DND-41 (cell line): ENCODE measurements around the gene SCGB1A1.

Source experiments
- ATAC-seq: fragments of 200-7000 bp; cut with Tn5 transposase; 3 replicates; pipeline ENCODE4 v1.9.1; 2021; ENCODE audit warnings: low read depth; ENCODE audit not compliant: insufficient read depth
- DNase-seq: peaks from one replicate; pipeline ENCODE4 v3.0.0-alpha.2; 2020
- H2AFZ ChIP-seq: 2 replicates; pipeline ENCODE4 v1.6.0; 2012; ENCODE audit warnings: low read depth, low read length
- H3K27ac ChIP-seq: 2 replicates; pipeline ENCODE4 v1.5.1; 2012; ENCODE audit warnings: low read length, inconsistent platforms
- H3K27me3 ChIP-seq: fragments of 200-600 bp; sonication (generic); 2 replicates; pipeline ENCODE4 v1.6.0; 2012; ENCODE audit warnings: low read length, mild to moderate bottlenecking, inconsistent platforms; ENCODE audit not compliant: insufficient read depth, poor library complexity
- H3K36me3 ChIP-seq: 2 replicates; pipeline ENCODE4 v1.5.1; 2012; ENCODE audit warnings: low read length, inconsistent platforms; ENCODE audit not compliant: insufficient read depth
- H3K4me1 ChIP-seq: 2 replicates; pipeline ENCODE4 v1.5.1; 2012; ENCODE audit warnings: mild to moderate bottlenecking, low read length; ENCODE audit not compliant: insufficient read depth
- H3K4me2 ChIP-seq: 2 replicates; pipeline ENCODE4 v1.6.0; 2012; ENCODE audit warnings: mild to moderate bottlenecking, moderate library complexity, low read length, inconsistent platforms; ENCODE audit not compliant: insufficient read depth
- H3K4me3 ChIP-seq, 2 experiments: fragments of 200-600 bp in 1 of 2; shearing (Covaris generic) in 1 of 2; 2 replicates each; pipeline ENCODE4 v1.5.1; 2012 to 2016; ENCODE audit warnings: inconsistent platforms in 2 of 2, low read length in 2 of 2, mild to moderate bottlenecking in 2 of 2, low read depth in 1 of 2, moderate library complexity in 1 of 2
- H3K79me2 ChIP-seq: 2 replicates; pipeline ENCODE4 v1.6.0; 2012; ENCODE audit warnings: low read length, inconsistent platforms; ENCODE audit not compliant: insufficient read depth
- H3K9ac ChIP-seq: 2 replicates; pipeline ENCODE4 v1.6.0; 2012; ENCODE audit warnings: low read depth, mild to moderate bottlenecking, inconsistent platforms, low read length, moderate library complexity
- H3K9me3 ChIP-seq: 2 replicates; pipeline ENCODE4 v1.5.1; 2012; ENCODE audit warnings: low read length, moderate library complexity, mild to moderate bottlenecking, inconsistent platforms; ENCODE audit not compliant: insufficient read depth, severe bottlenecking
- H4K20me1 ChIP-seq: 2 replicates; pipeline ENCODE4 v1.6.0; 2012; ENCODE audit warnings: low read length; ENCODE audit not compliant: insufficient read depth
- CTCF ChIP-seq: IDR thresholded peaks from 2 replicates; pipeline ENCODE4 v1.5.1; 2012; ENCODE audit warnings: borderline replicate concordance, low read length, moderate library complexity, mild to moderate bottlenecking; ENCODE audit not compliant: poor library complexity, severe bottlenecking; ENCODE audit errors: extremely low read depth
- EZH2 ChIP-seq: IDR thresholded peaks from 3 replicates; pipeline ENCODE4 v1.6.1; 2012; ENCODE audit warnings: borderline replicate concordance, low read depth, mild to moderate bottlenecking, moderate library complexity, low read length, inconsistent platforms; ENCODE audit not compliant: severe bottlenecking

Gene SCGB1A1

GRCh38 chr11:62419314-62419929 is 589 bp downstream of the SCGB1A1 start:
- no peak overlapping the region for H3K27ac ChIP-seq

GRCh38 chr11:62419943-62420342 is 1.1 kb downstream of the SCGB1A1 start:
- no peaks in the 10 kb centered on the region for H3K36me3 ChIP-seq
- H3K4me1 ChIP-seq, result peaks cover 3% of the 10 kb centered on the region; the same call in 1 of the 2 replicates
- TF ChIP-seq CTCF (no peak), EZH2 (no peak)
- H3K27ac ChIP-seq, result no peak overlapping the region
- no peak overlapping the region for H3K4me2 ChIP-seq
- no peak overlapping the region for H2AFZ ChIP-seq
- DNase-seq (no peak), ATAC-seq (no peak)
- no peaks in the 10 kb centered on the region for H3K9me3 ChIP-seq
- no peak overlapping the region for H3K9ac ChIP-seq
- H3K27me3 ChIP-seq, result peaks cover 20% of the 10 kb centered on the region
- H3K4me3 ChIP-seq, result no peak overlapping the region
- H3K79me2 ChIP-seq, result no peaks in the 10 kb centered on the region
- H4K20me1 ChIP-seq, result no peaks in the 10 kb centered on the region

More at GRCh38 chr11:62419314-62419929, 589 bp downstream of the SCGB1A1 start:
- H3K4me2 ChIP-seq, result no peak overlapping the region
- no peak overlapping the region for H2AFZ ChIP-seq
- no peak for TF ChIP-seq EZH2
- no peak for TF ChIP-seq CTCF
- H3K9ac ChIP-seq, result no peak overlapping the region
- no peaks in the 10 kb centered on the region; the same call in 1 of the 2 replicates for H3K4me1 ChIP-seq
- no peaks in the 10 kb centered on the region for H3K36me3 ChIP-seq
- no peaks in the 10 kb centered on the region for H4K20me1 ChIP-seq
- H3K27me3 ChIP-seq, result peaks cover 18% of the 10 kb centered on the region
- ATAC-seq, result no peak
- DNase-seq, result no peak
- no peaks in the 10 kb centered on the region for H3K9me3 ChIP-seq
- no peaks in the 10 kb centered on the region for H3K79me2 ChIP-seq
- H3K4me3 ChIP-seq, result no peak overlapping the region

GRCh38 chr11:62420882-62421281 is 2.0 kb downstream of the SCGB1A1 start:
- no peak for TF ChIP-seq EZH2
- TF ChIP-seq CTCF, result no peak
- H2AFZ ChIP-seq, result no peak overlapping the region
- H3K9me3 ChIP-seq, result no peaks in the 10 kb centered on the region
- H4K20me1 ChIP-seq, result no peaks in the 10 kb centered on the region
- ATAC-seq, result no peak
- DNase-seq, result no peak
- H3K4me2 ChIP-seq, result no peak overlapping the region
- H3K36me3 ChIP-seq, result no peaks in the 10 kb centered on the region
- no peaks in the 10 kb centered on the region for H3K79me2 ChIP-seq
- H3K4me3 ChIP-seq, result no peak overlapping the region
- H3K9ac ChIP-seq, result no peak overlapping the region
- H3K27ac ChIP-seq, result no peak overlapping the region
- H3K4me1 ChIP-seq, result peaks cover 3% of the 10 kb centered on the region; the same call in 1 of the 2 replicates
- peaks cover 20% of the 10 kb centered on the region for H3K27me3 ChIP-seq
